Fibroblast of mammary gland (primary cell): ENCODE measurements around the gene USP54.

Experiments
- DNase-seq: peaks from one replicate; pipeline ENCODE4 v3.0.0-alpha.2; 2010; ENCODE audit warnings: low read depth
- H3K4me3 ChIP-seq: 2 replicates; pipeline ENCODE4 v1.5.1; 2011; ENCODE audit warnings: low read depth, mild to moderate bottlenecking, low read length, moderate library complexity; ENCODE audit not compliant: control insufficient read depth
- CTCF ChIP-seq: conservative IDR thresholded peaks from 2 replicates; pipeline ENCODE4 v1.5.1; 2011; ENCODE audit warnings: low read depth, low read length, inconsistent platforms; ENCODE audit not compliant: control insufficient read depth, insufficient read depth

The USP54 gene

GRCh38 chr10:73485320-73485719 is 105.8 kb downstream of the USP54 start:
- no peak overlapping the region for H3K4me3 ChIP-seq
- no peak for DNase-seq
- no peak for TF ChIP-seq CTCF

- no peak overlapping the region for H3K4me3 ChIP-seq
- TF ChIP-seq CTCF, result no peak
- peak; percentile 61 for DNase-seq
These were observed 111.0 kb downstream of the USP54 start for GRCh38 chr10:73480158-73480557.

- no peak overlapping the region for H3K4me3 ChIP-seq
These were observed 112.5 kb downstream of the USP54 start for GRCh38 chr10:73478636-73479035.

GRCh38 chr10:73471226-73471625 is 119.9 kb downstream of the USP54 start:
- no peak for DNase-seq
- no peak for TF ChIP-seq CTCF
- no peak overlapping the region for H3K4me3 ChIP-seq

More at GRCh38 chr10:73478636-73479035, 112.5 kb downstream of the USP54 start:
- TF ChIP-seq CTCF, result no peak
- no peak for DNase-seq

GRCh38 chr10:73469579-73469978 is 121.6 kb downstream of the USP54 start:
- H3K4me3 ChIP-seq, result no peak overlapping the region
- DNase-seq, result no peak
- TF ChIP-seq CTCF, result no peak

GRCh38 chr10:73467206-73467605 is 123.9 kb downstream of the USP54 start:
- TF ChIP-seq CTCF, result no peak
- H3K4me3 ChIP-seq, result no peak overlapping the region
- no peak for DNase-seq
